Suprapubic skin (tissue), 4 donors: ENCODE results near the gene C2CD4B. TPM values are rescaled to one million over a fixed set of nuclear protein-coding genes. Genes with fewer than 3 reads are reported as not detected.

Experiments used
- DNase-seq, 2 donors: peaks; one replicate each; pipeline ENCODE4 v3.0.0-alpha.2; 2019; ENCODE audit warnings: low spot score in 2 of 2
- H3K27ac ChIP-seq: fragments of 200-600 bp; sonication (generic); one replicate; pipeline ENCODE4 v1.5.1; 2019
- H3K27me3 ChIP-seq: fragments of 200-600 bp; sonication (generic); one replicate; pipeline ENCODE4 v1.5.1; 2019
- H3K36me3 ChIP-seq: fragments of 200-600 bp; sonication (generic); one replicate; pipeline ENCODE4 v1.5.1; 2019
- H3K4me1 ChIP-seq: fragments of 200-600 bp; sonication (generic); one replicate; pipeline ENCODE4 v1.5.1; 2019
- H3K4me3 ChIP-seq: fragments of 200-600 bp; sonication (generic); one replicate; pipeline ENCODE4 v1.5.1; 2019; ENCODE audit warnings: mild to moderate bottlenecking
- H3K9me3 ChIP-seq: fragments of 200-600 bp; sonication (generic); one replicate; pipeline ENCODE4 v1.5.1; 2019
- EP300 ChIP-seq: sonication (generic); formaldehyde crosslinking; IDR thresholded peaks from one replicate; pipeline ENCODE4 v1.6.1; 2017; ENCODE audit warnings: antibody characterized with exemption
- POLR2A ChIP-seq, 2 donors: fragments of 450-650 bp; IDR thresholded peaks; one replicate each; pipeline ENCODE4 v1.6.1; 2017; ENCODE audit warnings: antibody characterized with exemption in 2 of 2, mild to moderate bottlenecking in 2 of 2, moderate library complexity in 2 of 2
- POLR2AphosphoS5 ChIP-seq, 3 donors: sonication (generic); formaldehyde crosslinking; IDR thresholded peaks; one replicate each; pipeline ENCODE4 v1.6.1; 2017; ENCODE audit warnings: antibody characterized with exemption in 3 of 3
- WGBS: methylation state at CpG from one replicate; pipeline ENCODE4 v1.1.5; 2018; 5-methylcytosine and 5-hydroxymethylcytosine counted together
- total RNA-seq, 4 donors: library from RNA; depleted of rRNA; stranded (reverse); fragments of >200 nt; gene quantifications; one replicate each; pipeline ENCODE4 v1.1.0, GENCODE V29; 2016
- TF ChIP-seq, protein P1 (sequence below), 2 donors: fragments of 200-600 bp in 1 of 2; fragments of 450-650 bp in 1 of 2; sonication (generic) in 1 of 2; IDR thresholded peaks; one replicate each; pipeline ENCODE4 v1.5.1; 2016 to 2019; ENCODE audit warnings: antibody characterized with exemption in 2 of 2, mild to moderate bottlenecking in 1 of 2, moderate library complexity in 1 of 2

Gene C2CD4B
- total RNA-seq, 4 donors from 2014 or later: 0.64 to 5.7 (median 3.3) TPM

GRCh38 chr15:62120776-62121175, 44.3 kb downstream of the C2CD4B start:
- no peaks in the 10 kb centered on the region for H3K9me3 ChIP-seq
- no peak overlapping the region for H3K27ac ChIP-seq
- H3K4me3 ChIP-seq: no peak overlapping the region
- no peaks in the 10 kb centered on the region for H3K36me3 ChIP-seq
- H3K27me3 ChIP-seq: no peaks in the 10 kb centered on the region
- no peak for DNase-seq
- no peak for TF ChIP-seq POLR2A (IDR thresholded peaks at IDR 0.05)
- TF ChIP-seq, protein P1, sequence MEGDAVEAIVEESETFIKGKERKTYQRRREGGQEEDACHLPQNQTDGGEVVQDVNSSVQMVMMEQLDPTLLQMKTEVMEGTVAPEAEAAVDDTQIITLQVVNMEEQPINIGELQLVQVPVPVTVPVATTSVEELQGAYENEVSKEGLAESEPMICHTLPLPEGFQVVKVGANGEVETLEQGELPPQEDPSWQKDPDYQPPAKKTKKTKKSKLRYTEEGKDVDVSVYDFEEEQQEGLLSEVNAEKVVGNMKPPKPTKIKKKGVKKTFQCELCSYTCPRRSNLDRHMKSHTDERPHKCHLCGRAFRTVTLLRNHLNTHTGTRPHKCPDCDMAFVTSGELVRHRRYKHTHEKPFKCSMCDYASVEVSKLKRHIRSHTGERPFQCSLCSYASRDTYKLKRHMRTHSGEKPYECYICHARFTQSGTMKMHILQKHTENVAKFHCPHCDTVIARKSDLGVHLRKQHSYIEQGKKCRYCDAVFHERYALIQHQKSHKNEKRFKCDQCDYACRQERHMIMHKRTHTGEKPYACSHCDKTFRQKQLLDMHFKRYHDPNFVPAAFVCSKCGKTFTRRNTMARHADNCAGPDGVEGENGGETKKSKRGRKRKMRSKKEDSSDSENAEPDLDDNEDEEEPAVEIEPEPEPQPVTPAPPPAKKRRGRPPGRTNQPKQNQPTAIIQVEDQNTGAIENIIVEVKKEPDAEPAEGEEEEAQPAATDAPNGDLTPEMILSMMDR (IDR thresholded peaks at IDR 0.05): no peak
- no peak for TF ChIP-seq POLR2AphosphoS5 (IDR thresholded peaks at IDR 0.05)
- TF ChIP-seq EP300: no peak
- 91% methylated on average over 5 of the region's 5 CpGs for WGBS
- H3K4me1 ChIP-seq: peaks cover 19% of the 10 kb centered on the region

- no peaks in the 10 kb centered on the region for H3K27me3 ChIP-seq
- peak overlapping the region; percentile 79 for H3K27ac ChIP-seq
- 92% methylated on average over 3 of the region's 3 CpGs for WGBS
- TF ChIP-seq, protein P1 (IDR thresholded peaks at IDR 0.05): no peak
- TF ChIP-seq POLR2A (IDR thresholded peaks at IDR 0.05) (no peak), POLR2AphosphoS5 (IDR thresholded peaks at IDR 0.05) (no peak), EP300 (no peak)
- no peak for DNase-seq
- no peaks in the 10 kb centered on the region for H3K9me3 ChIP-seq
- H3K4me3 ChIP-seq: no peak overlapping the region
- H3K36me3 ChIP-seq: no peaks in the 10 kb centered on the region
- H3K4me1 ChIP-seq: peaks cover 19% of the 10 kb centered on the region
Observed at GRCh38 chr15:62119874-62120273, 45.2 kb downstream of the C2CD4B start.

GRCh38 chr15:62119227-62119864, 45.7 kb downstream of the C2CD4B start:
- TF ChIP-seq, protein P1 (IDR thresholded peaks at IDR 0.05): no peak
- peak in 2 of 3 donors; percentile 56 to 67 for TF ChIP-seq POLR2AphosphoS5 (IDR thresholded peaks at IDR 0.05)
- 30% methylated on average over 7 of the region's 7 CpGs for WGBS
- Histone ChIP-seq H3K27ac (peak overlapping the region; percentile 79), H3K4me3 (peak overlapping the region; percentile 17), H3K36me3 (no peaks in the 10 kb centered on the region), H3K27me3 (no peaks in the 10 kb centered on the region), H3K9me3 (no peaks in the 10 kb centered on the region), H3K4me1 (peaks cover 19% of the 10 kb centered on the region)
- DNase-seq: no peak

GRCh38 chr15:62118520-62119226, 46.4 kb downstream of the C2CD4B start:
- Histone ChIP-seq H3K9me3 (no peaks in the 10 kb centered on the region), H3K27ac (peak overlapping the region; percentile 79), H3K4me3 (peak overlapping the region; percentile 17), H3K36me3 (no peaks in the 10 kb centered on the region), H3K27me3 (no peaks in the 10 kb centered on the region), H3K4me1 (peaks cover 19% of the 10 kb centered on the region)
- TF ChIP-seq POLR2A (IDR thresholded peaks at IDR 0.05) (no peak), EP300 (no peak), POLR2AphosphoS5 (IDR thresholded peaks at IDR 0.05) (no peak)
- TF ChIP-seq, protein P1 (IDR thresholded peaks at IDR 0.05): no peak
- DNase-seq: no peak
- 56% methylated on average over 7 of the region's 7 CpGs for WGBS

DNA sequence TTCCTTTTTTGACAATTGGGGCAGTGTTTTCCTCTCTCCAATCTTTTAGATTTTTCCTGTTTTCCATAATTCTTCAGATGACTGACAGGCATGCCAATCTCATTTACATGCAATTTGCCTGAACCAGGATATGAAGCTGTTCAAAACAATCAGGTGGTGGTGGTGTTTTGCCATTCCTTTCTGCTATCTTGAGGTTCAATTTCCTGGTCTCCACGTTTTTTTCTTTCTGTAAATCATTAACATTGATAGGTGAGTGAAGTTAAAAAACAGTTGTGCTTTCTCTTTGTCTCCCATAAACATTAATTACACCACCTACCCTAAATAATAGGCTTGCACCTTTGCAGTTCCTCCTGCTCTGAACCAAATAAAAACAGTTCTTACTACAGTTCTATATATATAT, 49.2 kb downstream of the C2CD4B start:
- no peak for DNase-seq
- H3K36me3 ChIP-seq: no peaks in the 10 kb centered on the region
- WGBS: 41% methylated on average over 1 of the region's 1 CpG

More for the DNA sequence above, 49.2 kb downstream of the C2CD4B start:
- Histone ChIP-seq H3K4me1 (peaks cover 44% of the 10 kb centered on the region), H3K9me3 (no peaks in the 10 kb centered on the region), H3K4me3 (no peak overlapping the region), H3K27me3 (no peaks in the 10 kb centered on the region), H3K27ac (no peak overlapping the region)
- no peak for TF ChIP-seq POLR2AphosphoS5 (IDR thresholded peaks at IDR 0.05)
- TF ChIP-seq, protein P1 (IDR thresholded peaks at IDR 0.05): no peak
- no peak for TF ChIP-seq EP300
- no peak for TF ChIP-seq POLR2A (IDR thresholded peaks at IDR 0.05)
